GM12878 (cell line): ENCODE data around the gene JAGN1. TPM values are rescaled to one million over a fixed set of nuclear protein-coding genes. Genes with fewer than 3 reads are reported as not detected.
A peak's percentile ranks its signal among the peaks of the same experiment; 100 is the strongest.

Source experiments
- ATAC-seq: fragments of 200-7000 bp; cut with Tn5 transposase; 3 replicates; pipeline ENCODE4 v1.9.1; 2020; ENCODE audit warnings: mild to moderate bottlenecking, moderate library complexity
- BruUV-seq: library from RNA; stranded (reverse); fragments of 400-500 nt; replicated peaks from 2 replicates; lab custom pipeline; 2021; lab: Mats Ljungman, UMichigan
- CTCF ChIA-PET: fragments of 300-600 bp; sonication (Branson Sonifier 250); formaldehyde crosslinking; extraction: SDS; loops from one replicate; lab custom pipeline; 2021; ENCODE audit warnings: inconsistent platforms; lab: Yijun Ruan, JAX
- POLR2A ChIA-PET: fragments of 350-600 bp; formaldehyde crosslinking; extraction: SDS; loops from one replicate; lab custom pipeline; 2021; ENCODE audit warnings: inconsistent platforms; lab: Charles Lee
- RAD21 ChIA-PET: fragments of 300-600 bp; sonication (Branson Sonifier 250); formaldehyde crosslinking; loops from one replicate; lab custom pipeline; 2023; ENCODE audit warnings: antibody characterized with exemption; ENCODE audit not compliant: unreplicated experiment; lab: Charles Lee
- SMC1A ChIA-PET: fragments of 300-600 bp; sonication (Branson Sonifier 250); formaldehyde crosslinking; loops from one replicate; lab custom pipeline; 2023; ENCODE audit not compliant: unreplicated experiment, uncharacterized antibody; lab: Charles Lee
- DNase-seq: peaks from one replicate; pipeline ENCODE4 v3.0.0-alpha.2; 2011; ENCODE audit warnings: low read depth, low spot score
- FAIRE-seq: peaks from 3 replicates; lab custom pipeline; 2011; peaks lifted over from hg19 to GRCh38; lab: Jason Lieb, UNC
- H2AFZ ChIP-seq: 2 replicates; pipeline ENCODE4 v1.6.0; 2011; ENCODE audit warnings: low read depth, low read length, control low read depth; ENCODE audit not compliant: control insufficient read depth
- H3K27ac ChIP-seq: 2 replicates; pipeline ENCODE4 v1.5.1; 2011; ENCODE audit warnings: control low read depth; ENCODE audit not compliant: control insufficient read depth, insufficient read depth
- H3K27me3 ChIP-seq, 2 experiments: replicated peaks in 1 of 2; 2 replicates each; pipeline versions ENCODE4 v1.6.0 to v1.6.1; 2011; ENCODE audit warnings: low read length in 1 of 2; ENCODE audit not compliant: control insufficient read depth in 2 of 2, insufficient read depth in 2 of 2
- H3K36me3 ChIP-seq, 2 experiments: 2 replicates each; pipeline ENCODE4 v1.5.1; 2011; ENCODE audit warnings: low read length in 1 of 2; ENCODE audit not compliant: control insufficient read depth in 2 of 2, insufficient read depth in 2 of 2
- H3K4me1 ChIP-seq: 2 replicates; pipeline ENCODE4 v1.6.1; 2011; ENCODE audit warnings: mild to moderate bottlenecking, low read length, moderate library complexity, mixed read lengths; ENCODE audit not compliant: control insufficient read depth, insufficient read depth
- H3K4me2 ChIP-seq: 2 replicates; pipeline ENCODE4 v1.6.0; 2011; ENCODE audit warnings: control low read depth; ENCODE audit not compliant: control insufficient read depth, insufficient read depth
- H3K4me3 ChIP-seq: fragments of 200-600 bp; sonication (generic); 2 replicates; pipeline ENCODE4 v1.5.1; 2016
- H3K79me2 ChIP-seq: 2 replicates; pipeline ENCODE4 v1.6.0; 2011; ENCODE audit warnings: low read length; ENCODE audit not compliant: control insufficient read depth, insufficient read depth
- H3K9ac ChIP-seq: 2 replicates; pipeline ENCODE4 v1.8.0; 2011; ENCODE audit warnings: low read length, control low read depth, mixed read lengths; ENCODE audit not compliant: control insufficient read depth, insufficient read depth
- H3K9me3 ChIP-seq: replicated peaks from 3 replicates; pipeline ENCODE4 v1.5.1; 2011; ENCODE audit warnings: mild to moderate bottlenecking, low read length; ENCODE audit not compliant: control insufficient read depth, insufficient read depth
- H4K20me1 ChIP-seq: 2 replicates; pipeline ENCODE4 v1.6.0; 2011; ENCODE audit not compliant: control insufficient read depth, insufficient read depth
- CTCF ChIP-seq, 3 experiments: IDR thresholded peaks in 2 of 3; conservative IDR thresholded peaks in 1 of 3; 2 replicates each; pipeline ENCODE4 v1.5.1; 2011; ENCODE audit warnings: low read depth in 3 of 3, low read length in 3 of 3, mild to moderate bottlenecking in 3 of 3, control low read depth in 2 of 3, moderate library complexity in 2 of 3, inconsistent platforms in 1 of 3, mixed read lengths in 1 of 3; ENCODE audit not compliant: control insufficient read depth in 2 of 3, insufficient read depth in 1 of 3; ENCODE audit errors: extremely low read depth in 1 of 3
- RAD21 ChIP-seq: IDR thresholded peaks from 2 replicates; pipeline ENCODE4 v1.6.1; 2011; ENCODE audit warnings: mild to moderate bottlenecking, low read depth, low read length, moderate library complexity; ENCODE audit not compliant: insufficient read depth
- SMC3 ChIP-seq: IDR thresholded peaks from 2 replicates; pipeline ENCODE4 v1.6.1; 2011; ENCODE audit warnings: low read length, improper control_type of control experiment, borderline replicate concordance
- ZSCAN29 ChIP-seq: fragments of 450-650 bp; IDR thresholded peaks from 2 replicates; pipeline ENCODE4 v1.6.1; 2017; ENCODE audit warnings: mild to moderate bottlenecking, moderate library complexity
- WGBS: methylation state at CpG from one replicate; pipeline ENCODE4 v1.1.6; 2016; ENCODE audit warnings: low lambda C conversion rate; ENCODE audit not compliant: insufficient replicate concordance, insufficient coverage; ENCODE audit errors: missing lambda C conversion rate; 5-methylcytosine and 5-hydroxymethylcytosine counted together
- in situ Hi-C: fragments of 300-500 bp; cut with MboI; formaldehyde crosslinking; loops from 9 replicates; pipeline ENCODE4 v1.14.3; 2018; ENCODE audit warnings: mixed read lengths
- intact Hi-C: fragments of 100-400 bp; cut with micrococcal nuclease; formaldehyde crosslinking; loops from one replicate; pipeline ENCODE4 v1.14.2; 2022; ENCODE audit not compliant: unreplicated experiment
- polyA plus RNA-seq, 11 experiments: library from polyadenylated mRNA; depleted of rRNA in 4 of 11; unstranded in 6 of 11; stranded (reverse) in 5 of 11; fragments of >200 nt; fragmentation: Nextera tagmentation in 4 of 11; fragmentation: Illumina TruSeq in 1 of 11; extraction: Ambion mirVana in 4 of 11; extraction: Trizol in 1 of 11; gene quantifications; 1 replicate in 1 of 11; 2 replicates in 10 of 11; pipeline versions ENCODE4 v1.2.1 to v1.2.3, GENCODE V29; 2011 to 2016; ENCODE audit warnings: inconsistent platforms in 2 of 11, missing spikeins in 2 of 11, low read depth in 1 of 11
- total RNA-seq, 4 experiments: library from RNA; depleted of rRNA in 3 of 4; stranded (reverse); fragments of >200 nt in 3 of 4; fragmentation: Illumina TruSeq in 1 of 4; extraction: Trizol in 1 of 4; gene quantifications; 2 replicates each; pipeline versions ENCODE4 v1.2.1 to v1.2.3, GENCODE V29; 2013 to 2021

JAGN1 gene
- total and polyA plus RNA-seq, 10 of the 15 experiments (the other 5 are each of a cell fraction or from before 2014, with no cell fraction given): 23.3 to 56.0 (median 35.4) TPM

GRCh38 chr3:9930804-9931418 is 40.5 kb downstream of the JAGN1 start:
- H3K9ac ChIP-seq: no peak overlapping the region
- H3K9me3 ChIP-seq: no peaks in the 10 kb centered on the region
- ChIA-PET POLR2A (interaction anchor here (0.6 to 1.5 kb wide), 6 partner anchors 19 to 391 kb away, joined by 3 to 4 read pairs (median 3); partner anchors contain the start of gene SEC13), CTCF (interaction anchor here (0.9 to 5.0 kb wide), 30 partner anchors 10 to 578 kb away, joined by 3 to 45 read pairs (median 6); partner anchors contain the start of genes ARPC4, CIDEC, EMC3 and FANCD2), SMC1A (interaction anchor here (0.7 to 3.8 kb wide), 22 partner anchors 14 to 577 kb away, joined by 3 to 20 read pairs (median 4); partner anchors contain the start of genes JAGN1, PRRT3 and SEC13), RAD21 (interaction anchor here (0.8 to 5.2 kb wide), 15 partner anchors 20 to 427 kb away, joined by 3 to 51 read pairs (median 5); partner anchors contain the start of genes CIDEC, JAGN1, PRRT3 and RPUSD3)
- peaks cover 9% of the 10 kb centered on the region for H3K4me1 ChIP-seq
- no peak overlapping the region for H2AFZ ChIP-seq
- peaks cover 17% of the 10 kb centered on the region for H3K79me2 ChIP-seq
- FAIRE-seq (no peak), DNase-seq (no peak), ATAC-seq (no peak)
- H3K27ac ChIP-seq: no peak overlapping the region
- in situ Hi-C loops (no loop called here), intact Hi-C loops (loop anchor here (5.0 to 10.0 kb wide), 3 partner anchors 89 to 394 kb away; partner anchors contain the start of genes ARPC4, RPUSD3, SEC13 and TADA3)
- no peaks in the 10 kb centered on the region for H3K36me3 ChIP-seq
- 79% methylated on average over 4 of the region's 4 CpGs for WGBS
- no peak overlapping the region for H3K4me3 ChIP-seq
- no peaks in the 10 kb centered on the region for H3K27me3 ChIP-seq
- no peaks in the 10 kb centered on the region for H4K20me1 ChIP-seq
- no peak overlapping the region for H3K4me2 ChIP-seq
- TF ChIP-seq SMC3 (peak; percentile 21; the same call in 1 of the 2 replicates), ZSCAN29 (no peak), CTCF (IDR thresholded peaks at IDR 0.05 in 2 of 3, conservative IDR thresholded peaks at IDR 0.05 in 1 of 3; ENCODE audit: control insufficient read depth in 2 of 3, extremely low read depth in 1 of 3, insufficient read depth in 1 of 3, low read depth in 3 of 3, low read length in 3 of 3) (peak in 2 of 3 experiments; percentile 41 to 42; a peak in 4 of 6 replicates), RAD21 (peak; percentile 40)
- no TSS peak for BruUV-seq
